Ecto neural progenitor cell (in vitro differentiated cells): ENCODE data around the gene CHSY3.

Source experiments
- DNase-seq: peaks from one replicate; pipeline ENCODE4 v3.0.0-alpha.2; 2018; ENCODE audit warnings: low spot score

CHSY3 gene

GRCh38 chr5:129904102-129904666 is at the start of gene CHSY3:
Gene CHSY3, plus strand, starts transcription at chr5:129904465.
- peak; percentile 87 for DNase-seq

- no peak for DNase-seq
Measured at GRCh38 chr5:129856325-129856724, 47.9 kb upstream of the CHSY3 start.

GRCh38 chr5:129857116-129857515 is 47.1 kb upstream of the CHSY3 start:
- no peak for DNase-seq

GRCh38 chr5:129858131-129858675 is 46.1 kb upstream of the CHSY3 start:
- DNase-seq, result no peak

- no peak for DNase-seq
Measured at GRCh38 chr5:129884322-129884721, 19.9 kb upstream of the CHSY3 start.

GRCh38 chr5:129899454-129899853 is 4.8 kb upstream of the CHSY3 start:
- no peak for DNase-seq

- no peak for DNase-seq
Measured at GRCh38 chr5:129902816-129903215, 1.4 kb upstream of the CHSY3 start.

- no peak for DNase-seq
Measured at GRCh38 chr5:129903466-129904101, 681 bp upstream of the CHSY3 start.

GRCh38 chr5:129904667-129905472 is 605 bp downstream of the CHSY3 start:
- peak; percentile 66 for DNase-seq

GRCh38 chr5:129905473-129906176 is 1.4 kb downstream of the CHSY3 start:
- peak; percentile 56 for DNase-seq

- peak; percentile 54 for DNase-seq
Measured at GRCh38 chr5:129906177-129906887, 2.1 kb downstream of the CHSY3 start.

GRCh38 chr5:129909225-129909624 is 5.0 kb downstream of the CHSY3 start:
- DNase-seq, result no peak

- DNase-seq, result no peak
Measured at GRCh38 chr5:129912601-129913255, 8.5 kb downstream of the CHSY3 start.

GRCh38 chr5:129915415-129915814 is 11.2 kb downstream of the CHSY3 start:
- no peak for DNase-seq

GRCh38 chr5:129917224-129917623 is 13.0 kb downstream of the CHSY3 start:
- DNase-seq, result no peak

- no peak for DNase-seq
Measured at GRCh38 chr5:129921204-129921603, 16.9 kb downstream of the CHSY3 start.

- no peak for DNase-seq
Measured at GRCh38 chr5:129930221-129930620, 26.0 kb downstream of the CHSY3 start.

- no peak for DNase-seq
Measured at GRCh38 chr5:129935626-129936025, 31.4 kb downstream of the CHSY3 start.

GRCh38 chr5:129938077-129938476 is 33.8 kb downstream of the CHSY3 start:
- no peak for DNase-seq

GRCh38 chr5:129943936-129944335 is 39.7 kb downstream of the CHSY3 start:
- no peak for DNase-seq

- no peak for DNase-seq
Measured at GRCh38 chr5:129945028-129945427, 40.8 kb downstream of the CHSY3 start.
